ENCODE results near the gene GPR63. TPM values are rescaled to one million over a fixed set of nuclear protein-coding genes. Genes with fewer than 3 reads are reported as not detected.
"Not testable (repeated sequence)": the region's sequence is repeated elsewhere in the genome, so short reads cannot be mapped to it uniquely, and the experiment has no call there.

Gene GPR63
- total RNA-seq = 0.05 TPM

- ATAC-seq = peak; percentile 83
- DNase-seq (ENCODE audit: low spot score) = peak; percentile 45
Measured at GRCh38 chr6:96837081-96837971, at the start of gene GPR63. TSS of gene GPR63 (minus strand) at chr6:96837477. CDS start at chr6:96799731, 37,746 bp downstream.

- DNase-seq (ENCODE audit: low spot score) (no peak), ATAC-seq (no peak)
Measured at GRCh38 chr6:96886519-96886918, 49.2 kb upstream of the GPR63 start.

- DNase-seq (ENCODE audit: low spot score); ATAC-seq: not testable (repeated sequence)
Measured at GRCh38 chr6:96885187-96885631, 47.9 kb upstream of the GPR63 start.

GRCh38 chr6:96878143-96878542 lies 40.9 kb upstream of the GPR63 start:
- ATAC-seq (no peak), DNase-seq (ENCODE audit: low spot score) (no peak)

GRCh38 chr6:96876886-96877545 lies 39.7 kb upstream of the GPR63 start:
- no peak for DNase-seq (ENCODE audit: low spot score)
- no peak for ATAC-seq

- no peak for ATAC-seq
- DNase-seq (ENCODE audit: low spot score) = no peak
Measured at GRCh38 chr6:96872976-96873375, 35.7 kb upstream of the GPR63 start.

- DNase-seq (ENCODE audit: low spot score) (no peak), ATAC-seq (no peak)
Measured at GRCh38 chr6:96865055-96865405, 27.8 kb upstream of the GPR63 start.

- DNase-seq (ENCODE audit: low spot score) (no peak), ATAC-seq (no peak)
Measured at GRCh38 chr6:96864216-96865054, 27.2 kb upstream of the GPR63 start.

- ATAC-seq (no peak), DNase-seq (ENCODE audit: low spot score) (no peak)
Measured at GRCh38 chr6:96862560-96862959, 25.3 kb upstream of the GPR63 start.

- DNase-seq (ENCODE audit: low spot score) (no peak), ATAC-seq (no peak)
Measured at GRCh38 chr6:96861588-96861987, 24.3 kb upstream of the GPR63 start.

GRCh38 chr6:96856856-96857255 lies 19.6 kb upstream of the GPR63 start:
- ATAC-seq (no peak), DNase-seq (ENCODE audit: low spot score) (no peak)

GRCh38 chr6:96853083-96853482 lies 15.8 kb upstream of the GPR63 start:
- ATAC-seq (no peak), DNase-seq (ENCODE audit: low spot score) (no peak)

- DNase-seq (ENCODE audit: low spot score) (no peak), ATAC-seq (no peak)
Measured at GRCh38 chr6:96852605-96853004, 15.3 kb upstream of the GPR63 start.

GRCh38 chr6:96851858-96852257 lies 14.6 kb upstream of the GPR63 start:
- no peak for DNase-seq (ENCODE audit: low spot score)
- no peak for ATAC-seq

- ATAC-seq (no peak), DNase-seq (ENCODE audit: low spot score) (no peak)
Measured at GRCh38 chr6:96849615-96850014, 12.3 kb upstream of the GPR63 start.

GRCh38 chr6:96844530-96844929 lies 7.3 kb upstream of the GPR63 start:
- no peak for ATAC-seq
- DNase-seq (ENCODE audit: low spot score) = no peak

- DNase-seq (ENCODE audit: low spot score) = no peak
Measured at GRCh38 chr6:96841345-96841744, 4.1 kb upstream of the GPR63 start.

GRCh38 chr6:96836631-96837080 lies 621 bp downstream of the GPR63 start:
- DNase-seq (ENCODE audit: low spot score) (no peak), ATAC-seq (peak; percentile 30)

More at GRCh38 chr6:96841345-96841744, 4.1 kb upstream of the GPR63 start:
- ATAC-seq = no peak

GRCh38 chr6:96834070-96834469 lies 3.2 kb downstream of the GPR63 start:
- ATAC-seq = no peak
- DNase-seq (ENCODE audit: low spot score) = no peak

GRCh38 chr6:96832780-96833179 lies 4.5 kb downstream of the GPR63 start:
- DNase-seq (ENCODE audit: low spot score) (no peak), ATAC-seq (no peak)

- no peak for ATAC-seq
- DNase-seq (ENCODE audit: low spot score) = no peak
Measured at GRCh38 chr6:96826865-96827264, 10.4 kb downstream of the GPR63 start.
